HG02623 (cell line): Measurements from ENCODE around the gene KBTBD12.

Experiments used
- ATAC-seq: cut with Tn5 transposase; IDR thresholded peaks from one replicate; pipeline ENCODE4 v1.9.1; 2021; ENCODE audit warnings: moderate library complexity; ENCODE audit not compliant: unreplicated experiment

Gene KBTBD12

DNA sequence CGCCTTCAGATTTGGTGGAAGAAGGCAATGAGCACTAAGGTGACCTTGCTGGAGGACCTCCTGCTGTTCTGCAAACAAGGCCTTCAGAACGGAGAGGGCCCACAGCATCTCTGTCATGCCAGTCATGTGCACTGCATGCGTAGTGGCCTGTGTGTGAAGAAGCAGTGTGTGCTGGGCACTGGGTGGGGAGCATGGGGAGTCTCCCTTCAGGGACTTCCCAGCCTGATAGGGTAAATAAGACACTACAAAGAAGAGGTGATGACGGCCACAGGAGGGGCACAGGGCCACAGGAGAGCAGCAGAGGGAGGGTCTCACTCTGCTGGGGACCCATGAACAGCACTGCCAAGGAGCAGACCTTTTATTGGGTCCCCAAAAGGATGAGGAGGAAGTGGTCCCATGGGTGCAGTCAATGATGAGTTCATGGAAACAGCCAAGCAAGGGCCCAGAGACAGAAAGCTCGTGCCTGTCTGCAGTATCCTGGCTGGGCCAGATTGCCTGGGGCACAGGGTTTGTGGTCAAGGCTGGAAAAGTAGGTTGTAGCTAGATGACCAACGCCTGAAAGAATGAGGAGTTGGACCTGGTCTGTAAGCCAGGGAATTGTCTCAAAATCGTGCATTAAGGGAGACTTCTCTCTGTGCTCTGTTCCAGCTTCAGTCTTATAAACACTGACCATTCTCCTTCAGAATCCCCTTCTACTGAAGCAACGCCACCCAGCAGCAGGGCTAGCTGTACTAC is 69.4 kb downstream of the KBTBD12 start:
- no peak for ATAC-seq

DNA sequence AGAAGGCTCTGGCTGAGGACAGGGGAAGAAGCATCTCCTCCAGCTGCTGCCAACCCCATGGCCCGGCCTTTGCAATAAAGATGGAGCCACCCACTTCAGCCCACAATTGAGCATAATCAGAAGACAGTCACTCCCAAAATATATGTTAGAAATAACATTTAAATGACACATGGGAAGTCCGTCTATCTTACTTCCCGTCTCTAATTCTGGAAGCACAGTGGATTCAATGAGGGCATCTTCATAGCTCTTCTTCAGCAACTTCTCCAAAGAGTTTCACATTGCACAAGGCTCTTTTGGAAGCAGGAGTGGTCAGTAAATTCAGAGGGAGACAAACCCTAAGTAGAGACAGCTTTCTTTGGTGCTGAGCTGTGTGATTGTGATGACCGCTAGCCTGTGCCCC is 70.2 kb downstream of the KBTBD12 start:
- ATAC-seq = no peak

DNA sequence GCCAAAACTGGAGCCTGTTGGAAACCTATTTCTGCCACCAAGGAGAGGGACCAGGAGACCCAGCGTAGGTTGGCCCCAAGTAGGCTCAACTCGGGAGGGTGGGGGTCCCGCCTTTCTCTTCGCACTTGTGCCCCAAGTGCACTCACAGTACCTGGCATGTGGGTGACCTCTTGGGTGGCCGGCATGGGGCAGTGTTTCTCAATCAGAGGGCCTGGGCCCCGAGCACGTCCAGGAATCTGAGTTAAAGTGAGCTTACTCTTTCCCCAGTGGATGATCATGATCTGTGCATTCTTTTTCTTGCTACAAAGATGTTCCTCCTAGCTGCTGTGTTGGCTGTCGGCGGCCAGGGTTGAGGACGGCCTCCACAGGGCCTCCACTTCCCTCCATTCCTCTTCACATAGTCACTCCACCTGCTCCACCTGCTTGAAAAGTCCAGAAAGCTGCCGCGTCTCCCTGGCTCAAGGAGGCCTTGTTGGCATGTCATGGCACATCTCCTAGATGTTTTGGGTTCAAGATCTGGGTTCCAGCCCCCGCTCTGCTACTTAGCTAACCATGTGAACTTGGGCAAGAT is 70.7 kb downstream of the KBTBD12 start:
- ATAC-seq = no peak

DNA sequence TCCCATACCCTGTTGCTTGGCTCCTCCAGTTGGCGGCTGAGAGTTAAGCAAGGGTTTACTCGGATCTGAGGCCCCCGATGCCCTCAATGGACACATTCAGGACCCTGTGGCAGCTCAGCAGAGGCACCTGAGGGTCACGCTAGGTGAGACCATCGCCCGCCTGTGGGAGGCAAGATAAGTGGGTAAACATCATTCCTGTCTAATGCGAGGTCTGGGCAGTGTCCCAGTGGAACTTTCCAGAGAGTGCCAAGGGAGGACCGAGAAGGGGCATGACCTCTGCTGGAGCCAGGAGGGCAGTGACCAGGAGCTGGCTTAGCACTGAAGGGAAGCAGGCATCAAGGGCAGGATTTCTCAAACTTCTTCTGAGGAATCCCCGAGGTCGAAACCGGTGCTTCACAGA is 71.8 kb downstream of the KBTBD12 start:
- ATAC-seq = no peak

DNA sequence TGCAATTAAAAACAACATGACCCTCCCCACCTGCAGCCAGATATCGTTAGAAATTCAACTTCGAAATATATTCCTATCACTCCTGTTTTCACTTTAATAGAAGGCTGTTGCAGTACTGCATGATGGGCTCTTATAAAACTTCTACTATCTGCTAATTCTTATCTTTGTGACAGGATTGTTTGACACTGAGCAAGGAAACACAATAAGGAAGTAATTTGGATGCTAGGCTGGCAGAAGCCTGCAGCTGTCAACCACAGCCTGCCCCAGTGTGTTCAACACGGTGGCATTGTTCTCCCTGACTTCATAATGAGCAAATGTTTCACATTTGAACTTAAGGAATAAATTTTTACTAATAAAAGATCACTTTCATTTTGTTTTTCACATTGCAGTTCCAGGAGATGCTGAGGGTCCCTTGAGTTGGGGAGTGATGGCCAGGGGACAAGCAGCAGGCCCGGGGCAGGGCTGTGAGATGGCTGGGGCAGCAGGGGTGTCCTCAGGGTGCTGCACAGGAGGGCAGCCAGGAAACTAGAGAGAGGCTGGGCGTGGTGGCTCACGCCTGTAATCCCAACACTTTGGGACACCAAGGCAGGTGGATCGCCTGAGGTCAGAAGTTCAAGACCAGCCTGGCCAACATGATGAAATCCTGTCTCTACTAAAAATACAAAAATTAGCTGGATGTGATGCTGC is 72.4 kb downstream of the KBTBD12 start:
- ATAC-seq = no peak

DNA sequence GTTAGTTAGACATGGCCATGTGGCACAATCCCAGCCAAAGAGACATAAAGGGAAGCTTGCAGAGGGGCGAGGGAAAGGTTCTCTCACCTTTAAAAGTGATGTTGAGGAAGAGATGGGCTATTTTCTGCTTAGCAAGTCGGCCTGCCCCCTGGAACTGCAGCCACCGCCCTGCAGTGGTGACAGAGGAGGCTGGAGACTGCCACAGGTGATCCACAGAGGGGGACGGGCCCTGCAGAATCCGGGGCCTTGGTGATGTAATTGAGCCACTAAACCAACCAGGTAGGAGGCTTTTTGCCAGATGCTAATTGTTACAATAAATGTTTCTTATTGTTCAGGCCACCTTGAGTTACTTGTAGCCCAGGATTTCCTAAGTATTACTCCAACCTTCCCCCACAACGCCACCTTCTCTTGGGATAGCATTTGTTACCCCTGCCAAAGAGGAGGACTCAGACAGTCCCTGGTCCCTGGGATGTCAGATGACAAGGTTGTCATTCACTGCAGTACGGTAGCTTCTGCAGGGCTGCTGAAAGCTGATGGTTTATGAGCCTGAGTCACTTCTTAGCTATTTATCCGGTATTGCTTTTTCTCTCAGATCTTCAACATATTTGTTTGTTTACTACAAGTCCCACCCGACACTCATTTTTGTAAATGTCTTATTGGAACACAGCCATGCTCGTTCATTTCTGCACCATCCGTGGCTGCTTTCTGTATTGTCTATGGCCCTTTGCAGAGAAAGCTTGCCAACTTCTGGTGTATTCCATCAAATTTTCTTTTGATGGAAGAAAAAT is 73.9 kb downstream of the KBTBD12 start:
- no peak for ATAC-seq

DNA sequence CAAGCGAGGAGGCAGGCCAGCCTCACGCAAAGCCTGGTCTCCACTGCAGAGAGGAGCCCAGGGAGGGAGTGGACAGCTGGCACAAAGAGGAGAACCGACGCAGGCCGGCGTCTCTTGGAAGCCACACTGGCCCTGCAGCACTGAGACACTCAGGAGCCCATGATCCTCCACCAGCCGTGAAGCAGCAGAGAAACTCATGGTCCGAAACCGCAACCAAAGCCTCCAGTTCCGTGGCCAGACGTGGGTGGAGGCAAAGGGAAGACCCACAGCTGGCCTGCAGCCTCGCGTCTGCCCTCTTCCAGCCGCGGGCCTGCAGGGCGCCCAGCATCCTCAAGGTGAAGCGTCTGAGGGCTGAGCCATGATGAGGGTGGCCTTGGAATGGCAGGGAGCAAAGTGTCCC is 75.0 kb downstream of the KBTBD12 start:
- ATAC-seq = no peak

DNA sequence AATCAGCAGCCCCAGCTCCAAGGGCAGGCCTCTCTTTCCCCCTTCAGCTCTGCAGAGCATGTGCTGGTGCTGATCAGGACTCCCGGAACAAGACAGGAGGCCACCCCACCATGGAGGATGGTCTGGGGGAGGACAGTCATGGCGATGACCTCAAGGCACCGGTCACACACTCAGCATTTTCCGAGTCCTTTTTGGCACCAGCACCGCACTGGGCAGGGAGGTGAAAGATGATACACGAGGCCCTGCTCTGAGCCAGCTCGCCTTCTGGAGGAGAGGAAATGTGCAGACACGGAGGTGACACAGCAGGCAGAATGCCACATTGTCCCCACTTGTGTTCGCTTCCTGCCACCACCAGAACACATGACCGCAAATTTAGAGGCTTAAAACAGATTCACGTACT is 75.4 kb downstream of the KBTBD12 start:
- no peak for ATAC-seq

DNA sequence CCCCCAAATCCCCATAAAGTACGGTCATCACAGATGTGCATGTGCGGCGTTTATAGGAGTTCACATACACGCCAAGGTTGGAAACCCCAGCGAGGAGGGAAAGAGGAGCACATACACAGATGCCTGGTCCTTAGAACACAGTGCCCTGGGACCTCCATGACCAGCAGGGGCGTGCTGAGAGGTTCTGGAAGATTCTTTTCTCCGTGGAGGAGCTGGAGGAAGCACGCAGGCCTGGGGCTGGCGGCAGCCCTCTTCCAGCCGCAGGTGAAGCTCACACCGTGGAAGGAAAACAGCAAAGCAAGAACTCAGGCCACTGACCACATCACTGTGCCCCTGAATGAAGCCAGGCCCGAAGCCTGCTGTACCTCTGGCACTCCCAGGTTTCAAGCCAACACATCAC is 76.2 kb downstream of the KBTBD12 start:
- no peak for ATAC-seq

DNA sequence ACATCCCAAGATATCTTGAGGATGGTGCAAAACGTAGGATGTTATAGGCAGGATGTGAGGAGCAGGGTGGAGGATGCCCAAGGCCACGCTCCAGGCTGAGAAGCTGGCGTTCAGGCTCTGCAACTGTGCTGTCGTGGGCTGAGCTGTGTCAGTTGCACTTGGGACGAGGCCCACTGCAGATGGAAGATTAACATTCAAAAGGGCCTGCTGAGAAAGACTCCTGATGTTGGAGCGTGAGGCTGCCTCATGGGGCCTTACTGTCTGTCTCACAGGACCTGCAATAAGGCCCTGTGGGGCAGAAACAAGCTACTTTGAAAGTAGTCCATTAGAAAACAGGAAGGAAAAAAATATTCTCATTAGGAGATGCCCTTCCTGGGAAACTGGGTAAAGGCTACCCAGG is 76.6 kb downstream of the KBTBD12 start:
- no peak for ATAC-seq

DNA sequence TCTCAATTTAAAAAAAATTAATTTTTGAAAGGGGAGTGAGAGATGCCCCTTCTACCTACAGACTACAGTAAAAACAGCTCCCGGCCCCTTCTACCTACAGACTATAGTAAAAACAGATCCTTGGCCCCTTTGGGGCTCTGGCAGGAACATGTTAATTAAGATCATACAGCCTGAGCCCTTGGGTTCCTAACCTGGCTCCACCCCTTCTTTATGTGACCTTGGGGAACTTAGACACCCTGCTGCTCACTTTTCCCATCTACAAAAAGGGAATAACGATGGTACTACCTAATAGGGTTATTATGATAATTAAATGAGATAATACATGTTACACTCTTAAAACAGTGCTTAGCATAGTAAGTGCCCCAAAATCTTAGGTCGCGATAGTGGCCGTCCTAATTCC is 77.1 kb downstream of the KBTBD12 start:
- no peak for ATAC-seq

DNA sequence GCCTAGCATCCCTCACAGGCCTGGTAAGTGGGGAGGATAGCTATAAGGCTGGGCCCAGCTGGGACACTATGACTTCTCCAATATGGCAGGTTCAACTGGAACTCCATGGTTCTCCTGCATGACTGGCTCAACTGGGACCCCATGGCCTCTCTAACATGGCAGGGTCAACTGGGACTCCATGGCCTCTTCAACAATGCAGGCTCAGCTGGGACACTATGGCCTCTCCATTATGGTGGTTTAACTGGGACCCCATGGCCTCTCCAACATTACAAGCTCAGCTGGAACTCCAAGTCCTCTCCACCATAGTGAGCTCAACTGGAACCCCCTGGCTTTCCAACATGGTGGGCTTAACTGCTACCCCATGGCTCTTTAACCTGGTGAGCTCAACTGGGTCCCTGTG is 79.0 kb downstream of the KBTBD12 start:
- ATAC-seq = no peak

DNA sequence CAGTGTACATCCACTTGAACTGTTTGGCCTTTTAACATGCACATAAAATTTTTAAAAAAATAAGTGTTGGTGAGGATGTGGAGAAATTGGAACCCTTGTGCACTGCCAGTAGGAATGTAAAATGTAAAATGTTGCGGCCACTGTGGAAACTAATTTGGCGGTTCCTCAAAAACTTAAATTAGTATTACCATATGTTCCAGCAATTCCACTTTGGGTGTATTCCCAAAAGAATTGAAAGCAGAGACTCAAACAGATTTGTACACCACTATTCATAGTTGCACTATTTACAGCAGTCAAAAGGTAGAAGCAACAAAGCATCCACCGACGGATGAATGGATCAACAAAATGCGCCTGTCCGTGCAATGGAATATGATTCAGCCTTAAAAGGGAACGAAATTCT is 82.0 kb downstream of the KBTBD12 start:
- no peak for ATAC-seq

DNA sequence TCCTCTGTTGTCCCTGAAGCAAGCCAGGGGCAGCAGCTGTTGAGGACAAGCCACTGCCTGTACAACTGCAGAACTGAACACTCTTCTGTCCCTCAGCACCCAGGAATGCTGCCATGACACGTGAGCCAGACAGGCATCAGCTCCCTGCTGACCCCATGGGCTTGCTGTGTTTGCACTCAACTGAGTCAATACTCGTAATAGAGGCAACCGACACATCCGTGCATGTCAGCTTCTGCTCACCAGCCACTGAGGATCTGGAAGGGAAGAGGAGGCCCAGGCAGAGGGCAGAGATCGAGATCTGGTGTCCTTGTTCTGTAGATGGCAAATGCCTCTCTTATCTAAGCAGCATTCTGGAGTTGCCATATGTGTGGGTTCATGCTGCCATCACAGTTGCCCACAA is 82.9 kb downstream of the KBTBD12 start:
- ATAC-seq = no peak

DNA sequence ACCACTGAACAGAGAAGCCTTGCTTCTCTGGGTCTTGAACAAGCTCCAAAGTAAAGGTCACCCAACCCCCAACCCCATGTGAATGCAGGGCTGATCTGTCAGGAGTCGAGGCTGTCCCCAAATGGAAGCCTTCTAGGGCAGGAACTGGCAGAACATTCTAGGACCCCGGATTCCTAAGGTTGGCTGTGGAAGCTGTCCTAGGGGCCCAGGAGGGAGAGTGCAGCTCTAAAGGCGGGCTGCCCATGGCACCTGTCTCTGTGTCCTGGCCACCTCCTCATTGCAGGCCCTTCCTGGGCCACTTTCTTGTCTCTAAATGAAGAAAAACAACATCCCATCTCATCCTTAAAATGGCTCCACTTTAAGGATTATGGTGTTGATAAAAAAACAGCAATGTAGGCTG is 83.6 kb downstream of the KBTBD12 start:
- ATAC-seq = no peak

DNA sequence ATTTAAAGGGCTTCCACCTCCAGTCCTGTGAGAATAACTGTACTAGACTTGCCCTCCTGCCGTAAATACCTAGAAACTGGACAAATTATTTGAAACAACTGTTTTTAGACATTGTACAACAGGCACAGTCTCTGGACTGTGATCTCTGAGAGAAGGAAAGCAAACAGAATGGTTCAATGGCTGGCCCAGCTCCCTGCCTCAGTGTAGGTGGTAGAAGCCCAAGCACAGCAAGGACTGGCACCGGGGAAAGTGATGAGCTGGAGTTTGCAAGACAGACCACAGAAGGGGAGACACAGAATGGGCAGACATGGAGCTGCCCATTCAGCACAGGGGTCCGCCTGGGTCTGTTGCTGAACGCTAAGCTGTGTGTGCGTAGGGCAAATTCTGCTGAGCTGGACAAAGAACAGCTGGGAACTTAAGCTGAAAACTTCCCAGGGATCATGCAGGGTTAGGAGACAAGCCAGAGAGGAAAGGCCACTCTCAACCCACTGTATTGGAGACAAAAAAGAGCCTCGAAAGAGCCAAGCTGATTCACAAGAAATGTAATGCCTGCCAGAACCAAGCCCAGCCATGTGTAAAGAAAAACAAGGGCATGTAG is 84.6 kb downstream of the KBTBD12 start:
- no peak for ATAC-seq

DNA sequence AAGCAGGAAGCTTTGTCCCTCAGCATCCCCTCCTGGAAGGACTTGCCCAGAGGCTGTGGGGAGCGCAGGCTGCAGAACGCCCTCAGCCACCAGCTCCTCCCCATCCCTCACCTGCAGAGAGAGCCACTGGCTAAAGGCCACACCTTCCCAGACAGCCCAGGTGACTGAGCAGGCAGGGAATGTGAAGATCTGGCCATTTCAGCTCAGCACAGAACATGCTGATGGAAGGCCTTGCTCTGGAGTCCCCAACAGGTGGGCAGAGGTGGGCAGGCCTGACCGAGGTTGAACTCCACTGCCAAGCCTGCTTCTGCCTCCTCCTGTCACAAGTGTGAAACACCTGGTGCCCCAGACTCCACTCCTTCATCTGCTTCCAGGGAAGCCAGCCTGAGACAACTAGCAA is 86.5 kb downstream of the KBTBD12 start:
- no peak for ATAC-seq

DNA sequence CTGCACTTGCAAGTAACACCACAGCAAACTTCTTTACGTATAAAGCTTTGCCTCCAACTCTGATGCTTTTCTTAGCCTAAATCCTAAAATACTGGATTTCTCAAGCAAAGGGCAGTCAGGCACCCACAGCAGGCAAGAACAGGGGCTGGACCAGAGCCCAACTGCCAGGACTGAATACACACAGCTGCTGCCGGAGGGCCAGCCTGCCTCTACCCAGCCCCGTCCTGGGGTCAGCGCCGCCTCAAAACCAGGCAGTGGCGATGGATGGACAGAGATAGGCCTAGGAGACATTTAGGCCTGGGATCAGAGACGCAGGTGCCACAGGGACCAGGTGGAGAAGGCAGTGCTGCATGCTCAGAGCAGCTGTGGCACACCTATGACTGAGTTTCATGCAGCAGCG is 89.6 kb downstream of the KBTBD12 start:
- ATAC-seq = no peak

DNA sequence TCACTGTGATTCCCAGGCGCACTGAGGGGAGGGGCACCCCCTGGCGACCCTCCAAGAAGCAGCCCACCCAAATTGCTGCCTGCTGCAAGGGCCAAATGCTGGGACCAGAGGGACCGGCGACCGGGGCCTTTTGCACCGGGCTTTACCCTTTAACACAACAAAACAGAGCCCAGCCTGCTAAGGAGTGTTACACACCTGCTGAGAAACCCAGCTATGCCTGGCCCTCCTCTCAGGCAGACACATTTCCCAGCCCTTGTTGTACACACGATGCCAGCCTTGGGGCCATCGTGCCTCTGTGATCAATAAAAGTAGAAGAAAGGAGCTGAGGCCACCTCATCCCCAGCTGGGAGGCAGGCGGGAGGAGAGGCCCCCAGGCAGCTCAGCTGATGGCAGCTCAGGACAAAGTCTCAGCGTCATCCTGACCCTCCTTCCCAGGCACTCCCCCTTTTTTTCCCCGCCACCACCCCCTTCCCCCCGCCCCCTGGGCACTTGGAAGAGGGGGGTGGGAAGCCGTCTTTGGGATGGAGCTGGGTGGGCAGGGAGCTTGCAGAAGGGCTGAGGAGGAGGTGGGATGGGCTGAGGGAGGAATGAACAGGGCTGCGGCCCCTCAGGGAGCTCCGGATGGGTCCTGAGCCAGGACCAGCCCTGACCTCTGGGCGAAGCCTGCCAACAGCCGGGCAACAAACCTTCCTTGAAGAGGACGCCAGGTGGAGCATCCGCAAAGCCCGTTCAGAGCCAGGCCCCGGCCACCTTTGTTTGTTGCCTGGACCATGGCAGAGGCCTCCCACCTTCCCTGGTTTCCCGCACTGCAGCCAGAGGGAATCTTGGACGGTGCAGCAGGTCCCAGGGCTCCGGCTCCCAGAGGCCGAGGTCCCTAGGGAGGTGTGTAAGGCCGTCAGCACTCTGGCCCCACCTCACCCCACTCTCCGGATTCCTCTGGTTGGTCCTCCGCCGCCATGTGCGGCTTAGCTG is 91.3 kb downstream of the KBTBD12 start:
- no peak for ATAC-seq

DNA sequence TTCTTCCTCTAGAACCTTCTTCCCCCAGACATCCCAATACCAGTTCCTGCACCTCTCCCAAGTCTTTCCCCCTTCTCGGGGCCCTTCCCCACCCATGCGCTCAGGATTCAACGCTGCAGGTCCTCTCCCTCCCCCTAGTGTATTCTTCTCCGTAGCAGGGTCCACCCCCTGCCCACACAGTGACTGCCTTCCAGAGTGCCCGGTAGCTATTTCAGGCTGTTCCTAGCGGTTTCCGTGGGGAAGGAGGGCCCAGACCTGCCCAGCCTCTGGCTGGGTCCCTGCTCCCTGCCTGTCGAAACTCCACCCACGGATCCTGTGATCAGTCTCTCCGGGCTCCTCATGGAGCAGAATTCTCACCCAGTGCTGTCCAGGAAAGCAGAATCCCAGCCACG is 92.0 kb downstream of the KBTBD12 start:
- no peak for ATAC-seq
